ENCODE data around the gene NUTF2.

Gene NUTF2

GRCh38 chr16:67879462-67879861, 32.7 kb downstream of the NUTF2 start:
- Histone ChIP-seq H3K4me1 (ENCODE audit: insufficient read depth, poor library complexity, severe bottlenecking) (peaks cover 3% of the 10 kb centered on the region), H3K36me3 (ENCODE audit: low read depth) (peaks cover 77% of the 10 kb centered on the region), H3K9me3 (ENCODE audit: severe bottlenecking) (no peaks in the 10 kb centered on the region), H3K27me3 (ENCODE audit: insufficient read depth, poor library complexity, severe bottlenecking) (no peaks in the 10 kb centered on the region), H3K27ac (ENCODE audit: poor library complexity, severe bottlenecking) (no peak overlapping the region), H3K4me3 (ENCODE audit: severe bottlenecking) (no peak overlapping the region)
- no peak for TF ChIP-seq CTCF (IDR thresholded peaks at IDR 0.05; ENCODE audit: poor library complexity, severe bottlenecking)
- DNase-seq (ENCODE audit: low spot score) (no peak), ATAC-seq (ENCODE audit: low read depth) (no peak)

DNA sequence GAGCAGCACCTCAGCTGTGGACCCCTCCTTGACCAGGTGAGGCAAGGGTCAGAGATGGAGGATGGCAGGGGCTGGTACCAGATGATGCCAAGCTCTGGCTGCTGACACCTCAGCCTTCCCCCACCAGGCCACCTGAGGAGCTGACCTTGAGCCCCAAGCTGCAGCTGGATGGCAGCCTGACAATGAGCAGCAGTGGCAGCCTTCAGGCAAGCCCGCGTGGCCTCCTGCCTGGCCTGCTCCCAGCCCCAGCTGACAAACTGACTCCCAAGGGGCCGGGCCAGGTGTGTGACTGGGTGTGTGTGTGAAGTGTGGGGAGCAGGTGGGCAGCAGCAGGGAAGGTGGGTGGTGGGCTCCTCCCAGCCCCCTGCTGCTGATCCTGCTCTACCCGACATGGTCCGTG, 33.2 kb downstream of the NUTF2 start:
- ATAC-seq (ENCODE audit: low read depth) (no peak), DNase-seq (ENCODE audit: low spot score) (no peak)
- TF ChIP-seq CTCF (IDR thresholded peaks at IDR 0.05; ENCODE audit: poor library complexity, severe bottlenecking), result no peak
- Histone ChIP-seq H3K9me3 (ENCODE audit: severe bottlenecking) (no peaks in the 10 kb centered on the region), H3K4me1 (ENCODE audit: insufficient read depth, poor library complexity, severe bottlenecking) (peaks cover 4% of the 10 kb centered on the region), H3K4me3 (ENCODE audit: severe bottlenecking) (no peak overlapping the region), H3K36me3 (ENCODE audit: low read depth) (peaks cover 77% of the 10 kb centered on the region), H3K27ac (ENCODE audit: poor library complexity, severe bottlenecking) (no peak overlapping the region), H3K27me3 (ENCODE audit: insufficient read depth, poor library complexity, severe bottlenecking) (no peaks in the 10 kb centered on the region)

DNA sequence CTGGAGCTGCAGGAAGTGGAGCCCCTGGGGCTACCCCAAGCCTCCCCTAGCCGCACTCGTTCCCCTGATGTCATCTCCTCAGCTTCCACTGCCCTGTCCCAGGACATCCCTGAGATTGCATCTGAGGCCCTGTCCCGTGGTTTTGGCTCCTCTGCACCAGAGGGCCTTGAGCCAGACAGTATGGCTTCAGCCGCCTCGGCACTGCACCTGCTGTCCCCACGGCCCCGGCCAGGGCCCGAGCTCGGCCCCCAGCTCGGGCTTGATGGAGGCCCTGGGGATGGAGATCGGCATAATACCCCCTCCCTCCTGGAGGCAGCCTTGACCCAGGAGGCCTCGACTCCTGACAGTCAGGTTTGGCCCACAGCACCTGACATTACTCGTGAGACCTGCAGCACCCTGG, 33.9 kb downstream of the NUTF2 start:
- Histone ChIP-seq H3K36me3 (ENCODE audit: low read depth) (peaks cover 77% of the 10 kb centered on the region), H3K27me3 (ENCODE audit: insufficient read depth, poor library complexity, severe bottlenecking) (no peaks in the 10 kb centered on the region)
- no peak for TF ChIP-seq CTCF (IDR thresholded peaks at IDR 0.05; ENCODE audit: poor library complexity, severe bottlenecking)

GRCh38 chr16:67881621-67882161, 35.0 kb downstream of the NUTF2 start:
- Histone ChIP-seq H3K4me3 (ENCODE audit: severe bottlenecking) (no peak overlapping the region), H3K27me3 (ENCODE audit: insufficient read depth, poor library complexity, severe bottlenecking) (no peaks in the 10 kb centered on the region), H3K27ac (ENCODE audit: poor library complexity, severe bottlenecking) (no peak overlapping the region), H3K36me3 (ENCODE audit: low read depth) (peaks cover 69% of the 10 kb centered on the region), H3K9me3 (ENCODE audit: severe bottlenecking) (no peaks in the 10 kb centered on the region), H3K4me1 (ENCODE audit: insufficient read depth, poor library complexity, severe bottlenecking) (peaks cover 5% of the 10 kb centered on the region)
- ATAC-seq (ENCODE audit: low read depth) (no peak), DNase-seq (ENCODE audit: low spot score) (no peak)
- TF ChIP-seq CTCF (IDR thresholded peaks at IDR 0.05; ENCODE audit: poor library complexity, severe bottlenecking), result no peak

More for the DNA sequence above, 33.9 kb downstream of the NUTF2 start:
- H3K4me1 ChIP-seq (ENCODE audit: insufficient read depth, poor library complexity, severe bottlenecking), result peaks cover 5% of the 10 kb centered on the region
- H3K9me3 ChIP-seq (ENCODE audit: severe bottlenecking), result no peaks in the 10 kb centered on the region
- H3K27ac ChIP-seq (ENCODE audit: poor library complexity, severe bottlenecking), result no peak overlapping the region
- no peak overlapping the region for H3K4me3 ChIP-seq (ENCODE audit: severe bottlenecking)
- ATAC-seq (ENCODE audit: low read depth) (no peak), DNase-seq (ENCODE audit: low spot score) (no peak)

GRCh38 chr16:67882374-67883145, 35.8 kb downstream of the NUTF2 start:
- TF ChIP-seq CTCF (IDR thresholded peaks at IDR 0.05; ENCODE audit: poor library complexity, severe bottlenecking), result no peak

More at GRCh38 chr16:67882374-67883145, 35.8 kb downstream of the NUTF2 start:
- Histone ChIP-seq H3K4me1 (ENCODE audit: insufficient read depth, poor library complexity, severe bottlenecking) (peaks cover 5% of the 10 kb centered on the region), H3K27ac (ENCODE audit: poor library complexity, severe bottlenecking) (no peak overlapping the region), H3K4me3 (ENCODE audit: severe bottlenecking) (no peak overlapping the region), H3K27me3 (ENCODE audit: insufficient read depth, poor library complexity, severe bottlenecking) (no peaks in the 10 kb centered on the region), H3K36me3 (ENCODE audit: low read depth) (peaks cover 60% of the 10 kb centered on the region), H3K9me3 (ENCODE audit: severe bottlenecking) (no peaks in the 10 kb centered on the region)
- ATAC-seq (ENCODE audit: low read depth) (no peak), DNase-seq (ENCODE audit: low spot score) (no peak)
